ENCODE data around the gene TMEM237.

TMEM237 gene

GRCh38 chr2:201642086-201642578 is 1.2 kb downstream of the TMEM237 start:
- DNase-seq, result no peak

DNA sequence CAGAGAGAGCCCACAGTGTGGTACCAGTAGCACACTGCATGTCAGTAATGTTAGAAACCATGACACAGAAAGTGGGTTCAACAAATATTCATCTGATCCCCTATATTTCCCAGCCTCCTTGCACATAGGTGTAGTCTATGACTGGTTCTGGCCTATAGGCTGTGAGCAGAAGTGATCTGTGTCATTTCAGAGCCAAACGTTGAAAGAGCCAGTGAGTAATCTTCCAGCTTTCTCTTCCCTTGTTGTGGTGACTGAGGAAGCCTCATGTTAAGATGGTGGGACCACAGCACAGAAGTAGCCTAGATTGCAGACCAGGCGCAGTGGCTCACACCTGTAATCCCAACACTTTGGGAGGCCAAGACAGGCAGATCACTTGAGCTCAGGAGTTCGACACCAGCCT is 4.1 kb downstream of the TMEM237 start:
- no peak for DNase-seq

DNA sequence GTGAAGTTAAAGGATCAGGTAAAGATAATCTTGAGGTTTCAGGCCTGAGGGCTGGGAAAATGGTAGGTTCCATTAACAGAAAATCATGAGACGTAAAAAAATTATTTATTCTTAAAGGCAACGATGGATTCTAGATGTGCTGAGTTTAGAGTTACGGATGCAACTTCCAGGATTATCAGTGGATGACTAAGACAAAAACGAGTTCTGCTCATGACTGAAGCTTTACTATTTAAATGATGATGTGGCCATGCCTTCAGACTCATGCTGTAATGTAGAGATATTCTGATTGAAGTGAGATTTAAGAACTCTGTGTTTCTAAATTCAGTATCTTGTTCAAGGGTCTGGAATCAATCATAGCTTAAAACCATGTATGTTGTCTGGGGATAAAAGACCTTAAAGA is 5.0 kb downstream of the TMEM237 start:
- no peak for DNase-seq

- no peak for DNase-seq
These were observed 9.5 kb downstream of the TMEM237 start for GRCh38 chr2:201633661-201634249.

GRCh38 chr2:201631041-201631440 is 12.3 kb downstream of the TMEM237 start:
- DNase-seq, result no peak

DNA sequence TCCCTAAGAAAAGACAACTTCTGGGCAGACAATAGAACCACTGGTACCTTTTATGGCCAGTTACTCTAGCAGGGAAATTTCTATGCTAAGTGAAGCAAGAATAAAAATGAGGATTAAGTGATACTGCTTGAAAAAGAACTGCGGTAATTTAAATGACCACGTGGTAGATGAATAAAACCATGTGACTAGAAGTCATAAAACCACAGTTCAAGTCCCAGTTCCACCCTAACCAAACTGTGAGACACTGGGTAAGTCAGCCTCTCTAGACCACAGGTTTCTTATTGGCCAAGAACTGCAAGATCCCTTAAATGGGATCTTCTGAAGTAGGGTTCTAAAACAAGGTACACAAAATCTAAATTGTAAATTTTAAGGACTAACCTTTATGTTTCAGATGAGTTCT is 12.7 kb downstream of the TMEM237 start:
- no peak for DNase-seq

DNA sequence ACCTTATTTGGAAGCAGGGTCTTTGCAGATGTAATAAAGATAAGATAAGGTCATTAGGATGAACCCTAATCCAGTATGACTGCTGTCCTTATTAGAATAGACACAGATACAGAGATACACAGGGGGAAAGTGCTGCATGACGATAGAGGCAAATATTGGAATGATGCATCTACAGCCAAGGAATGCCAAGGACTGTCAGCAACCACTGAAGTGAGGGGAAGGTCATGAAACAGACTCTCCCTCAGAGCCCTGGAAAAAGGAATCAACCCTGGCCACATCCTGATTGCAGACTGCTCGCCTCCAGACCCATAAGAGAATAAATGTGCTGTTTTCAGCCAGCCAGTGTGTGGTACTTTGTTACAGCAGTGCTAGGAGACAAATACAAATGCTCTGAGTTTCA is 14.8 kb downstream of the TMEM237 start:
- DNase-seq, result no peak

GRCh38 chr2:201622306-201622970 is 20.9 kb downstream of the TMEM237 start:
- DNase-seq, result no peak

DNA sequence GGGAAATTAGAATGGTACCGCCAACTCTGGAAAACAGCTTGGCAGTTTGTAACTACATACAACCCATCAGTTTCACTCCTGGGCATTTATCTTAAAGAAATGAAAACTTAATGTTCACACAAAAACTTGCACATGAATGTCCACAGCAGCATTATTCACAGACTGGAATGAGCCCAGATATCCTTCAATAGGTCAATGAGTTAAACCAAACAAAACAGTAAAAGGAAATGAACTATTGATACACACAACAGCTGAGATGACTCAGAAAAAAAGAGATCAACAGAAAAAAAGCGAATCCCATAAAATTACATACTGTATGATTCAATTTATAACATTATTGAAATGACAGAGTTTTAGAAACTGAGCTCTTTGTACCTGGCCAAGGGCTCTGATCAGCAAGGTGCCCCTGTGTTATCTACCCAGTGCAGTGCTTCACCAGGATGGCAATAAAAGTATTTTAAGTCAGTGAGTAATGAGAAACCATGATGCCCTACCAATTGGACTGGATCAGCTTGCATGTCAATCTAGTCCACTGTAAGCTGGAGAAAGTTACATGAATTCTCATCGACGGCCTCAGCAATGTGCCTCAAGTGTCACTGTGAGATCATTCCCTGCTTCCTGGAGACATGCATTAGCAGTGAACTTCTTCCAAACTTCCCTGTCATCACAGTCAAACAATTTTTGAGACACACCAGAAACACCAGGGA is 21.9 kb downstream of the TMEM237 start:
- DNase-seq, result no peak

DNA sequence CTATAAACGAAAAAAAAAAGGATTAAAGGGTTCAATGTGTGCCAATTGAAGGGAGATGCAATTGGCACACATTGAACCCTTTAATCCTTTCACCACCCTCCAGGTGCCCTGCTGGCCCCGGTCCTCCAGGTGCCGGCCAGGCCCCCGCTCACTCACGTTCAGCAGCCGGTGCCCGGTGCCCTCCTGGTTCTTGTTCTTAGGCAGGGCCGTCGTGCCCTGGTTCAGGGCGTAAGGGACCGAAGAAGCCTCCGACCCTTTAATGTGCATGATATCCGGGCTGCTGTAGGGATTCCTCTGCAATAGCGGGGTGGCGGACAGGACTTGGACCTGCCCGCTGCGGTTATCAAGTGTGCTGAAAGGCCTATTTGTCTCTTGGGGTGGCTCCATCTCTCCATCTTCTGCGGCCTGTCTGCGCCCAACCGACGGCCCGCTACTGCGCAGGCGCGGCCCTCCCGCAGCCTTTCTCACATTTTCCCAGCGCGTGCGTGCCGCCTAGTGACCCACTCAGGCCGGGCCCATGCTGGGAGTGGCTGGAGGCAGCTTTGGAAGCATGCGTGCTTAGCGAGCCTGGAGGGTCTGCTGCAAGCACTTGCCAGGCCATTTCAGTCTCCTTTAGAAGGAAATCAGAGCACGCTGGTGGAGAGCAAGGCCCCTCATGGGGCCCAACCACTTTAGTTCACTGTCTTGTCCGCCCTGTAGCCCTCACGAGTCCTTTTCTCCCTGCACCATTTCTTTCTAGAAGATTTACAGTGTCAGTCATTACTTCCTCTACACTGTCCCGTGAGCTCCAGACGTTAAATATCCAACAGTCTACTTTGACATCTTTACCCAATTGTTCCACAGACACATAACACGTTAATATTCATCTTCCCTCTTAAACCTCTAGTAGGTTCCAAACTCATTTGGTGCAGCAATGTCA is 24.3 kb downstream of the TMEM237 start:
- no peak for DNase-seq

GRCh38 chr2:201608021-201608420 is 35.3 kb downstream of the TMEM237 start:
- no peak for DNase-seq

GRCh38 chr2:201607568-201607967 is 35.7 kb downstream of the TMEM237 start:
- DNase-seq, result no peak

DNA sequence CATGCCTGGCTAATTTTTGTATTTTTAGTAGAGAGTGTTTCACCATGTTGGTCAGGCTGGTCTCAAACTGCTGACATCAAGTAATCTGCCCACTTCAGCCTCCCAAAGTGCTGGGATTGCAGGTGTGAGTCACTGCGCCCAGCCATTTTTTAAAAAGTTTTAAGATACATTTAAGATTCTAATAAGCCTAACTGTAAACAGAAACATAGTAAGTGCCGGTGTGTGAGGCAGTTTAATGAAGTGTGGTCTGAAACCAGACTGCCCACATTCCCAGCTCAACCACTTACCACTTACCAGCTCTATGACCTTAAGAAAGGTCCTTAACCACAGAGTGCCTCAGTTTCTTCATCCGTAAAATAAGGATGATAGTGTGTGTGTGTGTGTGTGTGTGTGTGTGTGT is 42.4 kb downstream of the TMEM237 start:
- DNase-seq, result no peak

DNA sequence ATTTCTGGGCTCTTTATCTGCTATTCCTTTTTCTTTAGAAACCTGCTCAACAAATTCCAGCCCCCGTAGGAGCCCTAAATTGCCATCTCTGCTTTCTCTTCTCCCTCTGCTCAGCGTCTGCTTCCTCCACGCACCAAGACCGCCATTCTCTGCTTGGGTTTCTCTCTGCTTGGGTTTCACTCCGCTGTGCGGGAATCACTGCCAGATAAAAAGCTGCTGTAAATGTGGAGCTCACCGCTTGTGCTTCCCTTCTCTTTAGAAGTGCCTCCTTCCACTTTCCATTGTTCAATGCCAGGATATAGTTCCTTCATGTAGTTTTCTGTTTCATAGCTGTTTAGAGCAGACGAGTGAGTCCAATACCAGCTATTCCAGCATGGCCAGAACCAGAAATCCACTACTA is 45.9 kb downstream of the TMEM237 start:
- no peak for DNase-seq

DNA sequence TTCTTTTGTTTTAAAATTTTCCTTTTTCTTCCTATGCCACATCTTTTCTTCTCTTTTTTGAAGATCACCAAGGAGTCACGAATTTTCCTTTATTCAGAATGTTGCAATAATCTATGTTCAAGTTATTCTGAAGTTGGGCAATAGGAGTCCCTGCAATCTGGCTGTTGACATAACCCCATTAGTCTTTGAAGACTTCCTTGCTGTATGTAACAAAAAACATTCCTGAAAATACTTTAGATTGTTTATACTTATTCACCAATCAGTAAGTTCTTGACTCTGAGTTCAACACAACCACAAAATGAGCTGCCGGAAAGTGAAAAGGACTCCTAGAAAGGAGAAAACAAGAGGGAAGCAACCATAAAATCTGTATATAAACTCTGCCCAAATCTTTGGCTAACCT is 62.8 kb downstream of the TMEM237 start:
- DNase-seq, result no peak

- no peak for DNase-seq
These were observed 63.8 kb downstream of the TMEM237 start for GRCh38 chr2:201579536-201579935.

GRCh38 chr2:201575971-201576370 is 67.3 kb downstream of the TMEM237 start:
- DNase-seq, result no peak

DNA sequence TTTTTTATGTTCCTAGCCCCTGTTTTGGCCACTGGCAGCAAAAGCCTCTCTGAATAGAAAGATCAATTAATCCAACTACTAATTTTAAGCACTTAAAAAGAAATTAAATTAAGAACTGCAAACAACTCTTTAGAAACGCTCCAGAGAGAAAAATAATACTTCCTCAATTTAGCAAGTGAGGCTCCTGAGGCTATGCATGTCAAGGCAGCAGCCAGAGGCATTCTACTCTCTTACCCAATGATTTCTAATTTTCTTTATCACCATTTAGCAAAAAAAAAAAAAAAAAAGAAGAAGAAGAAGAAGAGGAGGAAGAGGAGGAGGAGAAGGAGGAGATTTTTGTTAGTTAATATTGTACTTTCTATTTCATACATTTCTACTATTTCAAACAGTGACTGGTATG is 68.5 kb downstream of the TMEM237 start:
- DNase-seq, result no peak

DNA sequence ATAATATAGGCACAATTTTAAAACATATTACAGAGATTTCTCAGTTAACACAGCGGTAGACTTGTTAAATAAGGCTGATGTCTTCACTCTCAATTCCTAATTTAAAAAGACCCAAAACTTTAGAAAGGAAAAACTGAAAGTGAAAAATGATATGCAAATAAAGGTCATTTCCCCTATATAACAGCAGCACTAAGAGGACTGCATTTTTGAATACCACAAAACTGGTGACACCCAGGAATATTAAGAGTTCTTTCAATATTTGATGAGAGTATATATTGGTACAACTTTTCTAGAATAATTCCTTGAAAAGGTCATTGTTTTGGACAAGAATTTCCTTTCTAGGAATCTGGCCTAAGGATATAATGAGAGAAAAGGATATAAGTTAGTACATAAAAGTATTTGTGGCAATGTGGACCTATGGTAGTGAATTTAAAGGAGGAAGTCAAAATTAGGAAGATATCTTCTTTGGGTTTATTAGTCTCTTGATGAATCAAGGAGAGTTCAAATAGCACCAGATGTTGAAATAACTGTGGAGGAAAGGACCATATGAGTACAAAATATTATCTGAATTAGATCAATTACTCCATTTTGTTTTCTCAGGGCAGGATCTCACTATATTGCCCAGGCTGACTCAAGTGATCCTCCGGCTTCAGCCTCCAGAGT is 70.3 kb downstream of the TMEM237 start:
- no peak for DNase-seq
